CD4-positive, alpha-beta T cell (primary cell): ENCODE data around the gene DNAJB1. TPM values are rescaled to one million over a fixed set of nuclear protein-coding genes. Genes with fewer than 3 reads are reported as not detected.

ENCODE experiments used
- ATAC-seq: fragments of 200-7000 bp; cut with Tn5 transposase; one replicate; pipeline ENCODE4 v1.10.0; 2022; ENCODE audit warnings: mild to moderate bottlenecking; ENCODE audit not compliant: poor library complexity
- CTCF ChIA-PET: fragments of 350-600 bp; sonication (Branson Sonifier 250); formaldehyde crosslinking; loops from one replicate; lab custom pipeline; 2021; ENCODE audit warnings: antibody characterized with exemption, inconsistent platforms; lab: Charles Lee
- POLR2A ChIA-PET: fragments of 350-600 bp; sonication (Branson Sonifier 250); formaldehyde crosslinking; loops from one replicate; lab custom pipeline; 2021; ENCODE audit warnings: antibody characterized with exemption, inconsistent platforms; lab: Charles Lee
- DNase-seq, 14 experiments: peaks; one replicate each; pipeline ENCODE4 v3.0.0-alpha.2; 2013 to 2020; ENCODE audit warnings: mixed read lengths in 2 of 14
- H3K27ac ChIP-seq, 2 donors: one replicate each; pipeline versions ENCODE4 v1.5.1 to v1.7.0; 2013; ENCODE audit warnings: low read length in 2 of 2, low read depth in 1 of 2, mild to moderate bottlenecking in 1 of 2
- H3K27me3 ChIP-seq, 2 experiments: 1 replicate in 1 of 2; 2 replicates in 1 of 2; pipeline versions ENCODE4 v1.6.1 to v1.7.0; 2013; ENCODE audit warnings: low read length in 2 of 2, control low read depth in 1 of 2, mild to moderate bottlenecking in 1 of 2, moderate library complexity in 1 of 2; ENCODE audit not compliant: insufficient read depth in 2 of 2, control insufficient read depth in 1 of 2
- H3K36me3 ChIP-seq: one replicate; pipeline ENCODE4 v1.6.1; 2013; ENCODE audit warnings: low read length, control low read depth; ENCODE audit not compliant: insufficient read depth
- H3K4me1 ChIP-seq: one replicate; pipeline ENCODE4 v1.6.1; 2013; ENCODE audit warnings: low read length, control low read depth; ENCODE audit not compliant: insufficient read depth
- H3K4me3 ChIP-seq: one replicate; pipeline ENCODE4 v1.5.1; 2013; ENCODE audit warnings: mild to moderate bottlenecking, low read length, moderate library complexity
- H3K9me3 ChIP-seq, 2 experiments: 1 replicate in 1 of 2; 2 replicates in 1 of 2; pipeline versions ENCODE4 v1.6.1 to v1.7.0; 2013; ENCODE audit warnings: low read length in 2 of 2, mild to moderate bottlenecking in 2 of 2, control low read depth in 1 of 2, moderate library complexity in 1 of 2; ENCODE audit not compliant: control insufficient read depth in 1 of 2, insufficient read depth in 1 of 2
- H3K27ac Mint-ChIP-seq: one replicate; pipeline ENCODE4 v1.8.0; 2020; ENCODE audit warnings: mixed read lengths
- H3K27me3 Mint-ChIP-seq: one replicate; pipeline ENCODE4 v1.8.0; 2021; ENCODE audit warnings: mixed read lengths
- H3K36me3 Mint-ChIP-seq: one replicate; pipeline ENCODE4 v1.8.0; 2021; ENCODE audit warnings: low read depth, mixed read lengths
- H3K4me1 Mint-ChIP-seq: one replicate; pipeline ENCODE4 v1.8.0; 2021; ENCODE audit warnings: low read depth, mixed read lengths
- H3K4me3 Mint-ChIP-seq: one replicate; pipeline ENCODE4 v1.8.0; 2020; ENCODE audit warnings: mild to moderate bottlenecking, mixed read lengths
- H3K9me3 Mint-ChIP-seq: one replicate; pipeline ENCODE4 v1.8.0; 2020; ENCODE audit warnings: mixed read lengths
- intact Hi-C, 2 experiments: fragments of 100-400 bp; cut with DNase I in 1 of 2; cut with micrococcal nuclease in 1 of 2; formaldehyde crosslinking; loops; one replicate each; pipeline versions ENCODE4 v1.15.1 to v1.9.0; 2023 to 2025; cut with DNase I, micrococcal nuclease
- total RNA-seq, 174 experiments: library from RNA in 2 of 174; stranded (reverse) in 2 of 174; gene quantifications; one replicate each; pipeline ENCODE4 v1.2.3 and lab custom pipeline; 2021 to 2026
- TF ChIP-seq, protein P1 (sequence below): fragments of 200-600 bp; IDR thresholded peaks from one replicate; pipeline ENCODE4 v1.8.0; 2022; ENCODE audit warnings: antibody characterized with exemption, mild to moderate bottlenecking

Gene DNAJB1
- total RNA-seq, 2 experiments from 2014 or later = 666 to 672 TPM

DNA sequence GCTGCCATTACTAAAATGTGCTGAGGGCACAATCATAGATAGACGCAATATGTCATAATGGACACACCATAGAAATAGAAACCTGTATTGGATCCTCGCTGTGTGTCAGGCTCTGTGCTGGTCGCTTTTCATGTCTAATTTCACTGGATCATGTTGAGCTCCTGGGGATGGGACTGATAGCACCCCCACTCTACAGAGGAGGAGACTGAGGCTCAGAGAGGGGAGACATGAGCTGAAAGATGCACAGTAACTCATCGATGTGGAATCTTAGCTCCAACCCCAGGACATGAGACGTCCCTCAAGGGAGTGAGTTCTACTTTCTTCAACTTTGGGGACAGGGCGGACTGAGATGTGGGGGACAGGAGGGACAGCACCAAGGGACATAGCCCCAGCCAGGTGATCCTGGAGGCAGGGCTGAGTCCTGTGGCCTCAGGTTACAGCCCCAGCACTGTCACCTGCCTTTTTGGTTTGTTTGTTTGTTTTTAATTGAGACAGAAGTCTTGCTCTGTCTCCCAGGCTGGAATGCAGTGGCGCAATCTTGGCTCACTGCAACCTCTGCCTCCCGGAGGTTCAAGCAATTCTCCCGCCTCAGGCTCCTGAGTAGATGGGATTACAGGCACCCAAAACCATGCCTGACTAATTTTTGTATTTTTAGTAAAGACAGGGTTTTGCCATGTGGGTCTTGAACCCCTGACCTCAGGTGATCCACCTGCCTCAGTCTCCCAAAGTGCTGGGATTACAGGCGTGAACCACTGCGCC, 15.7 kb downstream of the DNAJB1 start:
- H3K27me3 Mint-ChIP-seq = no peaks in the 10 kb centered on the region
- H3K27ac Mint-ChIP-seq = no peak overlapping the region
- POLR2A ChIA-PET = interaction anchor here (0.8 to 5.6 kb wide), 2 partner anchors 16 to 27 kb away, joined by 3 to 44 read pairs; partner anchors contain the start of genes DNAJB1 and TECR

DNA sequence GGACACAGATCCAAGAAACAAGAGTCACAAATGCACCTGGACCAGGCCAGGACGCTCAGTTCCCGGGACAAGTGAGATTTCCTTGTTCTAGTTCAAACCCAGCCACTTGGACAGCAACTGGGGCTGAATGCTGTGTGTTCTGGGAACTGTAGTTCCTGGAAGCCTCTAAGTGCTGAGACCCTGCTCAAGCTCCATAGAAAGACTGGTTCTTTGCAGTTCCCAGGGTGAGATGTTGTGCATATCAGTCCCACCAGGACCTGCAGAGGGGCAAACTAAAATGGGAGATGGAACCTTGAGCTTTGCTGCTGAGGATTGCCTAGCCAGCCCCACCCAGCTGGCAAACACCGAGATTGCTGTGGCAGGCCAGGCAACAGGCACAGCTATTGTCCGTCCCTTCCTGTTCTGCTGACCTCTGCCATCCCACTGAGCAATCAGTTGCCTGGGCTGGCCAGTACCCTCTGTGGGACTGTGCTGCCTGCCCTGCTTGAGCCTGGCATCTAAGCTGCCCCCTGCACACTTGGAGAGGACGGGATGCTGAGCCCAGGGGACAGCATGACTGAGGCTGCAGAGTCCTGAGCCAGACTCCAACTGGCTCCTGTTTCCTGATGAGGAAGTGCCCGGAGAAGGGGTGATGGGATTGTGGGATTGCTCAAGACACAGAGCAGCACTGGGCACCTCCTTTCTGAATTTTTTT, 20.8 kb downstream of the DNAJB1 start:
- Histone ChIP-seq H3K4me3 (no peak overlapping the region), H3K36me3 (peaks cover 4% of the 10 kb centered on the region), H3K4me1 (peaks cover 30% of the 10 kb centered on the region), H3K27me3 (no peaks in the 10 kb centered on the region), H3K27ac (no peak overlapping the region), H3K9me3 (no peaks in the 10 kb centered on the region)
- intact Hi-C loops = loop anchor here in 1 of 2 experiments (10.0 kb wide), 1 partner anchor 187 kb away; no protein-coding TSS in a partner anchor
- ChIA-PET CTCF (interaction anchor here (0.8 to 2.3 kb wide), 3 partner anchors 11 to 54 kb away, joined by 3 to 6 read pairs (median 3); no protein-coding TSS in a partner anchor), POLR2A (interaction anchor here (1.1 to 6.0 kb wide), 4 partner anchors 8 to 545 kb away, joined by 3 to 70 read pairs (median 28); partner anchors contain the start of genes DCAF15 and DNAJB1)
- Mint-ChIP-seq H3K27me3 (no peaks in the 10 kb centered on the region), H3K9me3 (no peaks in the 10 kb centered on the region), H3K27ac (peak overlapping the region; percentile 70), H3K4me3 (peak overlapping the region; percentile 86), H3K4me1 (peaks cover 40% of the 10 kb centered on the region), H3K36me3 (peaks cover 14% of the 10 kb centered on the region)
- TF ChIP-seq, protein P1, sequence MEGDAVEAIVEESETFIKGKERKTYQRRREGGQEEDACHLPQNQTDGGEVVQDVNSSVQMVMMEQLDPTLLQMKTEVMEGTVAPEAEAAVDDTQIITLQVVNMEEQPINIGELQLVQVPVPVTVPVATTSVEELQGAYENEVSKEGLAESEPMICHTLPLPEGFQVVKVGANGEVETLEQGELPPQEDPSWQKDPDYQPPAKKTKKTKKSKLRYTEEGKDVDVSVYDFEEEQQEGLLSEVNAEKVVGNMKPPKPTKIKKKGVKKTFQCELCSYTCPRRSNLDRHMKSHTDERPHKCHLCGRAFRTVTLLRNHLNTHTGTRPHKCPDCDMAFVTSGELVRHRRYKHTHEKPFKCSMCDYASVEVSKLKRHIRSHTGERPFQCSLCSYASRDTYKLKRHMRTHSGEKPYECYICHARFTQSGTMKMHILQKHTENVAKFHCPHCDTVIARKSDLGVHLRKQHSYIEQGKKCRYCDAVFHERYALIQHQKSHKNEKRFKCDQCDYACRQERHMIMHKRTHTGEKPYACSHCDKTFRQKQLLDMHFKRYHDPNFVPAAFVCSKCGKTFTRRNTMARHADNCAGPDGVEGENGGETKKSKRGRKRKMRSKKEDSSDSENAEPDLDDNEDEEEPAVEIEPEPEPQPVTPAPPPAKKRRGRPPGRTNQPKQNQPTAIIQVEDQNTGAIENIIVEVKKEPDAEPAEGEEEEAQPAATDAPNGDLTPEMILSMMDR = no peak
- no peak for DNase-seq
- ATAC-seq = no peak

More for the DNA sequence above, 15.7 kb downstream of the DNAJB1 start:
- H3K9me3 Mint-ChIP-seq = no peaks in the 10 kb centered on the region
- DNase-seq = no peak
- no peaks in the 10 kb centered on the region for H3K36me3 Mint-ChIP-seq
- H3K4me3 Mint-ChIP-seq = no peak overlapping the region
- intact Hi-C loops = no loop called here
- Histone ChIP-seq H3K27me3 (no peaks in the 10 kb centered on the region), H3K27ac (no peak overlapping the region), H3K9me3 (no peaks in the 10 kb centered on the region), H3K4me3 (no peak overlapping the region), H3K4me1 (peaks cover 35% of the 10 kb centered on the region), H3K36me3 (no peaks in the 10 kb centered on the region)
- H3K4me1 Mint-ChIP-seq = peaks cover 46% of the 10 kb centered on the region
- CTCF ChIA-PET = interaction anchor here (0.6 to 1.4 kb wide), 3 partner anchors 21 to 54 kb away, joined by 3 to 4 read pairs (median 3); no protein-coding TSS in a partner anchor
- TF ChIP-seq, protein P1 = no peak
- ATAC-seq = no peak

DNA sequence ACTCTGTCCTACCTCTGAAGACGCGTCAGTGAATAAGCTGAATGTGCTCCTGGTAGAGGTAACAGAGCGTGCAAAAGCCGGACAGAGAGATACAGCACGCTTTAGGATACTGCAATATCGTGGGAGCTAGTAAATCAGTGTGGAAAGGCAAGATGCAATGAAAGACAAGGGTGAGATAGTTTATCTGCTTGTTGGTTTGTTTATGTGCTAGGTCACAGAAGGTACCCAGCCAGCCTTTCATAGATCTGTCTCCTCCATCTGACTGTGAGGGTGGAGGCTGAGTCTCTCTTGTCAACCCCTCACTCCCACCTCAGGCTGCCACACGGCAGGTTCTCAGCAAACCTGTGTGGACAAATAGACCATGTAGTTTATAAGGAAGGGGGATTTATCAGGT, 21.4 kb downstream of the DNAJB1 start:
- POLR2A ChIA-PET = interaction anchor here (0.7 to 6.0 kb wide), 12 partner anchors 9 to 544 kb away, joined by 3 to 70 read pairs (median 6); partner anchors contain the start of genes ADGRE5, DCAF15, DNAJB1 and PKN1

More for the DNA sequence above, 21.4 kb downstream of the DNAJB1 start:
- Histone ChIP-seq H3K27me3 (no peaks in the 10 kb centered on the region), H3K4me3 (no peak overlapping the region), H3K36me3 (peaks cover 4% of the 10 kb centered on the region), H3K9me3 (no peaks in the 10 kb centered on the region), H3K4me1 (peaks cover 30% of the 10 kb centered on the region), H3K27ac (no peak overlapping the region)
- Mint-ChIP-seq H3K36me3 (peaks cover 20% of the 10 kb centered on the region), H3K9me3 (no peaks in the 10 kb centered on the region), H3K27me3 (no peaks in the 10 kb centered on the region), H3K4me3 (peak overlapping the region; percentile 86), H3K4me1 (peaks cover 38% of the 10 kb centered on the region), H3K27ac (peak overlapping the region; percentile 70)
- TF ChIP-seq, protein P1 = no peak
- intact Hi-C loops = loop anchor here in 1 of 2 experiments (10.0 kb wide), 1 partner anchor 188 kb away; no protein-coding TSS in a partner anchor
- peak in 1 of 14 experiments; percentile 28 for DNase-seq
- no peak for ATAC-seq
- CTCF ChIA-PET = interaction anchor here (0.6 to 2.3 kb wide), 6 partner anchors 8 to 429 kb away, joined by 3 to 6 read pairs (median 4); partner anchors contain the start of gene DNAJB1
